K562 (cell line): ENCODE data around the gene NTRK2. TPM values are rescaled to one million over a fixed set of nuclear protein-coding genes. Genes with fewer than 3 reads are reported as not detected.

Source experiments
- ATAC-seq: fragments of 200-7000 bp; cut with Tn5 transposase; 3 replicates; pipeline ENCODE4 v1.9.1; 2020; ENCODE audit warnings: moderate library complexity
- BruUV-seq: library from RNA; stranded (reverse); fragments of 400-500 nt; replicated peaks from 2 replicates; lab custom pipeline; 2021; lab: Mats Ljungman, UMichigan
- CTCF ChIA-PET: fragments of 300-600 bp; formaldehyde crosslinking; extraction: SDS; loops from one replicate; lab custom pipeline; 2021; ENCODE audit warnings: low intra/inter-chr PET ratio; lab: Yijun Ruan, JAX
- POLR2A ChIA-PET: fragments of 300-600, 350-650 bp; sonication (Branson Sonifier 250); formaldehyde crosslinking; extraction: SDS; loops from one replicate; lab custom pipeline; 2021; ENCODE audit warnings: antibody characterized with exemption, inconsistent platforms; lab: Yijun Ruan, JAX
- DNase-seq, 4 experiments: peaks; one replicate each; pipeline versions ENCODE4 v3.0.0 to v3.0.0-alpha.2; 2011 to 2018; ENCODE audit warnings: low spot score in 3 of 4, mixed read lengths in 3 of 4; ENCODE audit errors: extremely low read depth in 1 of 4
- FAIRE-seq: peaks from 2 replicates; lab custom pipeline; 2011; peaks lifted over from hg19 to GRCh38; lab: Jason Lieb, UNC
- H2AFZ ChIP-seq: 2 replicates; pipeline ENCODE4 v1.6.0; 2011; ENCODE audit warnings: low read depth, low read length, control low read depth, inconsistent platforms
- H3K27ac ChIP-seq: fragments of 200-600 bp; 3 replicates; pipeline ENCODE4 v1.8.0; 2011; ENCODE audit warnings: low read depth, mild to moderate bottlenecking, control low read depth, inconsistent platforms, low read length, moderate library complexity, mixed read lengths; ENCODE audit errors: extremely low read depth
- H3K27me3 ChIP-seq, 2 experiments: fragments of 300-600 bp in 1 of 2; 2 replicates in 1 of 2; 3 replicates in 1 of 2; pipeline versions ENCODE4 v1.6.0 to v1.8.0; 2011; ENCODE audit warnings: inconsistent platforms in 2 of 2, low read length in 2 of 2, mild to moderate bottlenecking in 1 of 2, mixed read lengths in 1 of 2, moderate library complexity in 1 of 2; ENCODE audit not compliant: control insufficient read depth in 2 of 2, insufficient read depth in 2 of 2
- H3K36me3 ChIP-seq: fragments of 300-600 bp; 3 replicates; pipeline ENCODE4 v1.8.0; 2011; ENCODE audit warnings: mild to moderate bottlenecking, low read length, inconsistent platforms; ENCODE audit not compliant: control insufficient read depth, insufficient read depth
- H3K4me1 ChIP-seq, 2 experiments: fragments of 200-600 bp in 1 of 2; replicated peaks in 1 of 2; 2 replicates in 1 of 2; 3 replicates in 1 of 2; pipeline versions ENCODE4 v1.5.1 to v1.8.0; 2011; ENCODE audit warnings: inconsistent platforms in 2 of 2, low read length in 2 of 2, mild to moderate bottlenecking in 1 of 2, mixed read lengths in 1 of 2, moderate library complexity in 1 of 2; ENCODE audit not compliant: control insufficient read depth in 2 of 2, insufficient read depth in 2 of 2
- H3K4me2 ChIP-seq: 2 replicates; pipeline ENCODE4 v1.6.1; 2011; ENCODE audit warnings: low read length, control low read depth, inconsistent platforms, mixed read lengths; ENCODE audit not compliant: insufficient read depth
- H3K4me3 ChIP-seq: fragments of 200-600 bp; sonication (generic), shearing (Covaris generic); 2 replicates; pipeline ENCODE4 v1.5.1; 2016; ENCODE audit warnings: control low read depth, inconsistent platforms
- H3K79me2 ChIP-seq: fragments of 200-600 bp; 3 replicates; pipeline ENCODE4 v1.8.0; 2011; ENCODE audit warnings: low read length, inconsistent platforms; ENCODE audit not compliant: control insufficient read depth, insufficient read depth
- H3K9ac ChIP-seq, 2 experiments: 2 replicates each; pipeline versions ENCODE4 v1.6.0 to v1.6.1; 2011; ENCODE audit warnings: low read depth in 2 of 2, low read length in 2 of 2, control low read depth in 1 of 2, inconsistent platforms in 1 of 2, mild to moderate bottlenecking in 1 of 2, mixed read lengths in 1 of 2; ENCODE audit not compliant: insufficient read depth in 1 of 2
- H3K9me1 ChIP-seq: one replicate; pipeline ENCODE4 v1.6.0; 2011; ENCODE audit warnings: inconsistent platforms, mild to moderate bottlenecking, low read length, moderate library complexity; ENCODE audit not compliant: control insufficient read depth, insufficient read depth
- H3K9me3 ChIP-seq: replicated peaks from 2 replicates; pipeline ENCODE4 v1.5.1; 2011; ENCODE audit warnings: low read depth, low read length, inconsistent platforms; ENCODE audit not compliant: control insufficient read depth, insufficient read depth
- H4K20me1 ChIP-seq: replicated peaks from 2 replicates; pipeline ENCODE4 v1.6.1; 2011; ENCODE audit warnings: low read length, inconsistent platforms, mixed read lengths; ENCODE audit not compliant: control insufficient read depth, insufficient read depth
- CHD2 ChIP-seq: IDR thresholded peaks from 2 replicates; pipeline ENCODE4 v1.6.1; 2011; ENCODE audit warnings: low read depth, low read length
- ESRRA ChIP-seq: fragments of 450-650 bp; IDR thresholded peaks from 2 replicates; pipeline ENCODE4 v1.6.1; 2014; ENCODE audit warnings: low read depth, mild to moderate bottlenecking, moderate library complexity, borderline replicate concordance
- MTA3 ChIP-seq: fragments of 450-650 bp; formaldehyde crosslinking; IDR thresholded peaks from 2 replicates; pipeline ENCODE4 v1.6.1; 2017; ENCODE audit warnings: mild to moderate bottlenecking, borderline replicate concordance
- SETDB1 ChIP-seq: IDR thresholded peaks from one replicate; pipeline ENCODE4 v1.6.1; 2012; ENCODE audit warnings: low read length, control low read depth, inconsistent platforms
- SIN3A ChIP-seq, 2 experiments: fragments of 150-350 bp in 1 of 2; IDR thresholded peaks; 2 replicates each; pipeline ENCODE4 v1.6.1; 2011 to 2016; ENCODE audit warnings: borderline replicate concordance in 2 of 2, low read depth in 2 of 2, low read length in 2 of 2, mild to moderate bottlenecking in 2 of 2, moderate library complexity in 2 of 2; ENCODE audit not compliant: control insufficient read depth in 1 of 2
- SMAD3 ChIP-seq: fragments of 450-650 bp; formaldehyde crosslinking; conservative IDR thresholded peaks from 2 replicates; pipeline ENCODE4 v1.4.0; 2020; ENCODE audit warnings: mild to moderate bottlenecking
- SMAD4 ChIP-seq: fragments of 250-450 bp; sonication (Bioruptor Pico); conservative IDR thresholded peaks from 2 replicates; pipeline ENCODE4 v1.8.0; 2021; ENCODE audit warnings: inconsistent platforms, mild to moderate bottlenecking, moderate library complexity
- SRSF7 ChIP-seq: fragments of 200-400 bp; formaldehyde crosslinking; optimal IDR thresholded peaks from 2 replicates; pipeline ENCODE3; 2017; ENCODE audit warnings: mild to moderate bottlenecking, low read depth, low read length
- XRCC3 ChIP-seq: fragments of 450-650 bp; IDR thresholded peaks from 2 replicates; pipeline ENCODE4 v1.6.1; 2017; ENCODE audit warnings: mild to moderate bottlenecking, moderate library complexity
- YY1 ChIP-seq, 3 experiments: IDR thresholded peaks; 2 replicates each; pipeline ENCODE4 v1.6.1; 2011; ENCODE audit warnings: low read length in 2 of 3, mild to moderate bottlenecking in 2 of 3, moderate library complexity in 2 of 3, borderline replicate concordance in 1 of 3, control low read depth in 1 of 3, low read depth in 1 of 3; ENCODE audit not compliant: insufficient read depth in 3 of 3, insufficient replicate concordance in 2 of 3, control insufficient read depth in 1 of 3, insufficient read length in 1 of 3; ENCODE audit errors: extremely low read depth in 1 of 3
- ZNF232 ChIP-seq: sonication (generic); formaldehyde crosslinking; IDR thresholded peaks from 2 replicates; pipeline ENCODE4 v1.8.0; 2022; ENCODE audit warnings: mild to moderate bottlenecking, missing genetic modification reagents
- ZNF282 ChIP-seq: sonication (generic); formaldehyde crosslinking; IDR thresholded peaks from 2 replicates; pipeline ENCODE4 v1.8.1; 2023; ENCODE audit warnings: missing genetic modification reagents
- ZNF561 ChIP-seq: fragments of 450-650 bp; formaldehyde crosslinking; conservative IDR thresholded peaks from 2 replicates; pipeline ENCODE4 v1.4.0; 2020; ENCODE audit warnings: mild to moderate bottlenecking, moderate library complexity
- ZNF830 ChIP-seq: fragments of 250-450 bp; sonication (Bioruptor Pico); IDR thresholded peaks from 2 replicates; pipeline ENCODE4 v1.5.0; 2021; ENCODE audit warnings: mild to moderate bottlenecking
- WGBS: fragments of 100-300 bp; shearing (Covaris generic); methylation state at CpG from one replicate; pipeline ENCODE4 v1.1.6; 2016; ENCODE audit warnings: low coverage, mixed read lengths; ENCODE audit not compliant: insufficient coverage; ENCODE audit errors: missing lambda C conversion rate; 5-methylcytosine and 5-hydroxymethylcytosine counted together
- in situ Hi-C: fragments of 300-500 bp; cut with MboI; formaldehyde crosslinking; loops from 4 replicates; pipeline ENCODE4 v1.15.0; 2018; ENCODE audit warnings: inconsistent platforms, mixed read lengths
- intact Hi-C: fragments of 100-400 bp; cut with micrococcal nuclease; formaldehyde crosslinking; loops from 2 replicates; pipeline ENCODE4 v1.14.2; 2022
- polyA plus RNA-seq, 8 experiments: library from polyadenylated mRNA; depleted of rRNA in 4 of 8; stranded (reverse) in 5 of 8; unstranded in 3 of 8; fragments of >200 nt; fragmentation: Nextera tagmentation in 2 of 8; fragmentation: Illumina TruSeq in 1 of 8; extraction: Ambion mirVana in 2 of 8; extraction: Trizol in 1 of 8; gene quantifications; 2 replicates each; pipeline versions ENCODE4 v1.2.1 to v1.2.3, GENCODE V29; 2011 to 2014; ENCODE audit warnings: inconsistent platforms in 1 of 8, missing spikeins in 1 of 8
- total RNA-seq, 7 experiments: library from RNA; depleted of rRNA in 6 of 7; stranded (reverse); fragments of >200 nt in 6 of 7; fragmentation: Illumina TruSeq in 2 of 7; extraction: Trizol in 2 of 7; gene quantifications; 2 replicates each; pipeline versions ENCODE4 v1.2.1 to v1.2.3, GENCODE V29; 2011 to 2021; ENCODE audit warnings: low replicate concordance in 1 of 7
- TF ChIP-seq, protein P1 (sequence below): fragments of 250-450 bp; sonication (Bioruptor Pico); IDR thresholded peaks from 2 replicates; pipeline ENCODE4 v1.6.1; 2021; ENCODE audit warnings: mild to moderate bottlenecking
- TF ChIP-seq, protein P2 (sequence below): fragments of 450-650 bp; formaldehyde crosslinking; IDR thresholded peaks from 2 replicates; pipeline ENCODE4 v1.4.0; 2020; ENCODE audit warnings: mild to moderate bottlenecking, moderate library complexity

The NTRK2 gene
- total and polyA plus RNA-seq, 9 of the 15 experiments (the other 6 are each of a cell fraction or from before 2014, with no cell fraction given), result not detected

DNA sequence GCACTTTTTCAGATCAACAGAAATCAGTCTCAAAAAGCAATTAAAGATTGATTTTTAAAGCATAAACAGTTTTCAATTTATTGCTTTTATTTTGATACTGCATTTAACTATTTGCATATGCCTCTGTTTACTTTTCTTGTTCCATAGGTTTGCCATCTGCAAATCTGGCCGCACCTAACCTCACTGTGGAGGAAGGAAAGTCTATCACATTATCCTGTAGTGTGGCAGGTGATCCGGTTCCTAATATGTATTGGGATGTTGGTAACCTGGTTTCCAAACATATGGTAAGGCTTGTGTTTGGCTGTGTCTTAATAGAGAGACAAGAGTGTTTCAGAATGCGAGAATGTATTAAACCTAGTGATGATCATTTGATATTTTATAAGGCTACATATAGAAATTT lies 53.9 kb downstream of the NTRK2 start:
- DNase-seq, result no peak
- H3K27ac ChIP-seq, result no peak overlapping the region
- no peak for ATAC-seq
- H3K9ac ChIP-seq, result no peak overlapping the region
- no peak for TF ChIP-seq ZNF282 (CRISPR knock-in tag)
- TF ChIP-seq SRSF7, result no peak
- no peak for TF ChIP-seq XRCC3
- in situ Hi-C loops (no loop called here), intact Hi-C loops (no loop called here)
- no peaks in the 10 kb centered on the region for H3K9me3 ChIP-seq
- H3K79me2 ChIP-seq, result no peaks in the 10 kb centered on the region
- no peaks in the 10 kb centered on the region for H3K9me1 ChIP-seq
- no peaks in the 10 kb centered on the region for H3K36me3 ChIP-seq
- no TSS peak for BruUV-seq
- H2AFZ ChIP-seq, result no peak overlapping the region
- POLR2A ChIA-PET, result no interaction called here
- no peak for FAIRE-seq
- H3K4me1 ChIP-seq, result no peaks in the 10 kb centered on the region
- CTCF ChIA-PET, result no interaction called here
- no peaks in the 10 kb centered on the region for H4K20me1 ChIP-seq
- no peak overlapping the region for H3K4me3 ChIP-seq
- no peaks in the 10 kb centered on the region for H3K27me3 ChIP-seq
- WGBS, result 4% methylated on average over 3 of the region's 3 CpGs
- no peak overlapping the region for H3K4me2 ChIP-seq

DNA sequence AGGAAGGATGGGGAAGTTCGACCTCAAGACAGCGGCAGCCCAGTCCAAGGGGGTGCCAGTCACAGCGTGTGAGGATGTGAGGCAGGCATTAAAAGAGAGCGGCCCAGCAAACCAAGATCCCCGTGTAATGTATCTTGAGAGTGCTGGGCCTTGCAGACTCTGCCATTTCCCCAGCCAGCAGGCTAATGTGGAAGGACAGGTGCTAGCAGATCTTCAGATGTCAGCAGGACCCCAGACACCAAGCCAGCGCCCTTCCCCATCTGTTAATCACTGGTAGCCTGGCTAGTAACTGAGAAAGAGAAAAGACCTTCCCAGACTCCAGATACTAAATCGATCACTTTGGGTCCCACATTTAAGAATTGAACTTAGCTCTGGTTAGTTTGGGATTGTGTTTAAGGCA lies 62.2 kb downstream of the NTRK2 start:
- Histone ChIP-seq H3K9ac (no peak overlapping the region), H3K4me2 (no peak overlapping the region), H2AFZ (no peak overlapping the region), H3K9me3 (no peaks in the 10 kb centered on the region), H3K36me3 (no peaks in the 10 kb centered on the region), H3K9me1 (no peaks in the 10 kb centered on the region), H3K4me3 (no peak overlapping the region), H3K27ac (no peak overlapping the region), H3K79me2 (no peaks in the 10 kb centered on the region), H3K4me1 (no peaks in the 10 kb centered on the region), H4K20me1 (no peaks in the 10 kb centered on the region), H3K27me3 (no peaks in the 10 kb centered on the region)
- no TSS peak for BruUV-seq
- WGBS, result 0% methylated on average over 4 of the region's 7 CpGs
- ATAC-seq, result no peak
- no peak for FAIRE-seq
- intact Hi-C loops, result no loop called here
- ChIA-PET POLR2A (no interaction called here), CTCF (no interaction called here)
- DNase-seq, result no peak
- in situ Hi-C loops, result no loop called here
- TF ChIP-seq SIN3A (IDR thresholded peaks at IDR 0.05; ENCODE audit: borderline replicate concordance in 2 of 2, control insufficient read depth in 1 of 2, low read depth in 2 of 2, low read length in 2 of 2) (no peak), SMAD4 (CRISPR knock-in tag) (no peak), ESRRA (no peak), CHD2 (no peak), YY1 (IDR thresholded peaks at IDR 0.05; ENCODE audit: borderline replicate concordance in 1 of 3, control insufficient read depth in 1 of 3, extremely low read depth in 1 of 3, insufficient read depth in 3 of 3, insufficient read length in 1 of 3, insufficient replicate concordance in 2 of 3, low read depth in 1 of 3, low read length in 2 of 3) (no peak), ZNF561 (CRISPR knock-in tag) (no peak), ZNF830 (CRISPR knock-in tag) (no peak), SMAD3 (CRISPR knock-in tag) (no peak), SETDB1 (no peak), ZNF232 (CRISPR knock-in tag) (no peak), MTA3 (no peak)
- TF ChIP-seq, protein P1, sequence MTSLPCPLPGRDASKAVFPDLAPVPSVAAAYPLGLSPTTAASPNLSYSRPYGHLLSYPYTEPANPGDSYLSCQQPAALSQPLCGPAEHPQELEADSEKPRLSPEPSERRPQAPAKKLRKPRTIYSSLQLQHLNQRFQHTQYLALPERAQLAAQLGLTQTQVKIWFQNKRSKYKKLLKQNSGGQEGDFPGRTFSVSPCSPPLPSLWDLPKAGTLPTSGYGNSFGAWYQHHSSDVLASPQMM (CRISPR knock-in tag), result no peak
- TF ChIP-seq, protein P2, sequence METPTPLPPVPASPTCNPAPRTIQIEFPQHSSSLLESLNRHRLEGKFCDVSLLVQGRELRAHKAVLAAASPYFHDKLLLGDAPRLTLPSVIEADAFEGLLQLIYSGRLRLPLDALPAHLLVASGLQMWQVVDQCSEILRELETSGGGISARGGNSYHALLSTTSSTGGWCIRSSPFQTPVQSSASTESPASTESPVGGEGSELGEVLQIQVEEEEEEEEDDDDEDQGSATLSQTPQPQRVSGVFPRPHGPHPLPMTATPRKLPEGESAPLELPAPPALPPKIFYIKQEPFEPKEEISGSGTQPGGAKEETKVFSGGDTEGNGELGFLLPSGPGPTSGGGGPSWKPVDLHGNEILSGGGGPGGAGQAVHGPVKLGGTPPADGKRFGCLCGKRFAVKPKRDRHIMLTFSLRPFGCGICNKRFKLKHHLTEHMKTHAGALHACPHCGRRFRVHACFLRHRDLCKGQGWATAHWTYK (CRISPR knock-in tag), result no peak
